K562 (cell line): ENCODE results near the gene MAD2L1BP. TPM values are rescaled to one million over a fixed set of nuclear protein-coding genes. Genes with fewer than 3 reads are reported as not detected.

Source experiments
- ARHGAP35 ChIP-seq: fragments of 450-650 bp; IDR thresholded peaks from 2 replicates; pipeline ENCODE4 v1.6.1; 2018; ENCODE audit not compliant: partially characterized antibody
- ATF4 ChIP-seq: fragments of 450-650 bp; formaldehyde crosslinking; IDR thresholded peaks from 2 replicates; pipeline ENCODE4 v1.4.0; 2022; ENCODE audit warnings: mild to moderate bottlenecking, moderate library complexity
- BRF1 ChIP-seq: IDR thresholded peaks from 3 replicates; pipeline ENCODE4 v1.6.1; 2011; ENCODE audit warnings: borderline replicate concordance, mild to moderate bottlenecking; ENCODE audit not compliant: insufficient read length; ENCODE audit errors: extremely low read depth
- CHD1 ChIP-seq: fragments of 200-600 bp; sonication (generic); IDR thresholded peaks from one replicate; pipeline ENCODE4 v1.6.1; 2012; ENCODE audit warnings: mild to moderate bottlenecking, moderate library complexity, low read length, inconsistent platforms
- HMGN3 ChIP-seq: IDR thresholded peaks from 2 replicates; pipeline ENCODE4 v1.6.1; 2011; ENCODE audit warnings: borderline replicate concordance, low read depth, mild to moderate bottlenecking, mixed read lengths, low read length; ENCODE audit not compliant: insufficient read length; ENCODE audit errors: extremely low read depth
- PCBP2 ChIP-seq: fragments of 200-400 bp; formaldehyde crosslinking; IDR thresholded peaks from 2 replicates; pipeline ENCODE4 v1.6.1; 2018; ENCODE audit warnings: low read length, low read depth, mild to moderate bottlenecking, moderate library complexity; ENCODE audit not compliant: poor library complexity, severe bottlenecking
- POLR2A ChIP-seq: fragments of 450-650 bp; conservative IDR thresholded peaks from 2 replicates; pipeline ENCODE4 v1.6.1; 2016
- POU5F1 ChIP-seq: fragments of 150-350 bp; IDR thresholded peaks from 2 replicates; pipeline ENCODE4 v1.6.1; 2014; ENCODE audit warnings: borderline replicate concordance, low read length, low read depth, mild to moderate bottlenecking; ENCODE audit not compliant: partially characterized antibody
- RBFOX2 ChIP-seq: fragments of 200-400 bp; formaldehyde crosslinking; IDR thresholded peaks from 2 replicates; pipeline ENCODE4 v1.6.1; 2017; ENCODE audit warnings: low read depth, mild to moderate bottlenecking, low read length, moderate library complexity
- SNRNP70 ChIP-seq: fragments of 200-400 bp; formaldehyde crosslinking; optimal IDR thresholded peaks from 2 replicates; pipeline ENCODE3; 2017; ENCODE audit warnings: low read depth, low read length
- ZNF518B ChIP-seq: fragments of 250-450 bp; sonication (Bioruptor Pico); IDR thresholded peaks from 2 replicates; pipeline ENCODE4 v1.5.0; 2021; ENCODE audit warnings: mild to moderate bottlenecking, moderate library complexity
- ZNF57 ChIP-seq: fragments of 450-650 bp; formaldehyde crosslinking; IDR thresholded peaks from 2 replicates; pipeline ENCODE4 v1.4.0; 2020; ENCODE audit warnings: mild to moderate bottlenecking, moderate library complexity
- polyA plus RNA-seq, 8 experiments: library from polyadenylated mRNA; depleted of rRNA in 4 of 8; stranded (reverse) in 5 of 8; unstranded in 3 of 8; fragments of >200 nt; fragmentation: Nextera tagmentation in 2 of 8; fragmentation: Illumina TruSeq in 1 of 8; extraction: Ambion mirVana in 2 of 8; extraction: Trizol in 1 of 8; gene quantifications; 2 replicates each; pipeline versions ENCODE4 v1.2.1 to v1.2.3, GENCODE V29; 2011 to 2014; ENCODE audit warnings: inconsistent platforms in 1 of 8, missing spikeins in 1 of 8
- total RNA-seq, 7 experiments: library from RNA; depleted of rRNA in 6 of 7; stranded (reverse); fragments of >200 nt in 6 of 7; fragmentation: Illumina TruSeq in 2 of 7; extraction: Trizol in 2 of 7; gene quantifications; 2 replicates each; pipeline versions ENCODE4 v1.2.1 to v1.2.3, GENCODE V29; 2011 to 2021; ENCODE audit warnings: low replicate concordance in 1 of 7
- TF ChIP-seq, protein P1 (sequence below): sonication (generic); formaldehyde crosslinking; IDR thresholded peaks from 2 replicates; pipeline ENCODE4 v1.8.0; 2022; ENCODE audit warnings: mild to moderate bottlenecking, missing genetic modification reagents
- TF ChIP-seq, protein P2 (sequence below): sonication (generic); IDR thresholded peaks from 2 replicates; pipeline ENCODE4 v1.6.1; 2016
- TF ChIP-seq, protein P3 (sequence below): fragments of 250-450 bp; sonication (Bioruptor Pico); IDR thresholded peaks from 2 replicates; pipeline ENCODE4 v1.4.0; 2020; ENCODE audit warnings: mild to moderate bottlenecking

Gene MAD2L1BP
- total and polyA plus RNA-seq, 9 of the 15 experiments (the other 6 are each of a cell fraction or from before 2014, with no cell fraction given), result 69.7 to 321 (median 111) TPM

GRCh38 chr6:43629505-43630300 is 5.9 kb upstream of the MAD2L1BP start (continued):
- TF ChIP-seq ZNF518B (no peak), ZNF57 (CRISPR knock-in tag) (no peak), HMGN3 (peak; percentile 51), ATF4 (peak; percentile 31), RBFOX2 (peak; percentile 85), BRF1 (no peak), ARHGAP35 (no peak), POLR2A (peak; percentile 97), POU5F1 (no peak), PCBP2 (no peak), CHD1 (peak; percentile 99), SNRNP70 (peak; percentile 64)
- TF ChIP-seq, protein P1, sequence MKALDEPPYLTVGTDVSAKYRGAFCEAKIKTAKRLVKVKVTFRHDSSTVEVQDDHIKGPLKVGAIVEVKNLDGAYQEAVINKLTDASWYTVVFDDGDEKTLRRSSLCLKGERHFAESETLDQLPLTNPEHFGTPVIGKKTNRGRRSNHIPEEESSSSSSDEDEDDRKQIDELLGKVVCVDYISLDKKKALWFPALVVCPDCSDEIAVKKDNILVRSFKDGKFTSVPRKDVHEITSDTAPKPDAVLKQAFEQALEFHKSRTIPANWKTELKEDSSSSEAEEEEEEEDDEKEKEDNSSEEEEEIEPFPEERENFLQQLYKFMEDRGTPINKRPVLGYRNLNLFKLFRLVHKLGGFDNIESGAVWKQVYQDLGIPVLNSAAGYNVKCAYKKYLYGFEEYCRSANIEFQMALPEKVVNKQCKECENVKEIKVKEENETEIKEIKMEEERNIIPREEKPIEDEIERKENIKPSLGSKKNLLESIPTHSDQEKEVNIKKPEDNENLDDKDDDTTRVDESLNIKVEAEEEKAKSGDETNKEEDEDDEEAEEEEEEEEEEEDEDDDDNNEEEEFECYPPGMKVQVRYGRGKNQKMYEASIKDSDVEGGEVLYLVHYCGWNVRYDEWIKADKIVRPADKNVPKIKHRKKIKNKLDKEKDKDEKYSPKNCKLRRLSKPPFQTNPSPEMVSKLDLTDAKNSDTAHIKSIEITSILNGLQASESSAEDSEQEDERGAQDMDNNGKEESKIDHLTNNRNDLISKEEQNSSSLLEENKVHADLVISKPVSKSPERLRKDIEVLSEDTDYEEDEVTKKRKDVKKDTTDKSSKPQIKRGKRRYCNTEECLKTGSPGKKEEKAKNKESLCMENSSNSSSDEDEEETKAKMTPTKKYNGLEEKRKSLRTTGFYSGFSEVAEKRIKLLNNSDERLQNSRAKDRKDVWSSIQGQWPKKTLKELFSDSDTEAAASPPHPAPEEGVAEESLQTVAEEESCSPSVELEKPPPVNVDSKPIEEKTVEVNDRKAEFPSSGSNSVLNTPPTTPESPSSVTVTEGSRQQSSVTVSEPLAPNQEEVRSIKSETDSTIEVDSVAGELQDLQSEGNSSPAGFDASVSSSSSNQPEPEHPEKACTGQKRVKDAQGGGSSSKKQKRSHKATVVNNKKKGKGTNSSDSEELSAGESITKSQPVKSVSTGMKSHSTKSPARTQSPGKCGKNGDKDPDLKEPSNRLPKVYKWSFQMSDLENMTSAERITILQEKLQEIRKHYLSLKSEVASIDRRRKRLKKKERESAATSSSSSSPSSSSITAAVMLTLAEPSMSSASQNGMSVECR (CRISPR knock-in tag), result peak; percentile 18; the same call in 1 of the 2 replicates
- TF ChIP-seq, protein P2, sequence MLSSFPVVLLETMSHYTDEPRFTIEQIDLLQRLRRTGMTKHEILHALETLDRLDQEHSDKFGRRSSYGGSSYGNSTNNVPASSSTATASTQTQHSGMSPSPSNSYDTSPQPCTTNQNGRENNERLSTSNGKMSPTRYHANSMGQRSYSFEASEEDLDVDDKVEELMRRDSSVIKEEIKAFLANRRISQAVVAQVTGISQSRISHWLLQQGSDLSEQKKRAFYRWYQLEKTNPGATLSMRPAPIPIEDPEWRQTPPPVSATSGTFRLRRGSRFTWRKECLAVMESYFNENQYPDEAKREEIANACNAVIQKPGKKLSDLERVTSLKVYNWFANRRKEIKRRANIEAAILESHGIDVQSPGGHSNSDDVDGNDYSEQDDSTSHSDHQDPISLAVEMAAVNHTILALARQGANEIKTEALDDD, result no peak
- TF ChIP-seq, protein P3, sequence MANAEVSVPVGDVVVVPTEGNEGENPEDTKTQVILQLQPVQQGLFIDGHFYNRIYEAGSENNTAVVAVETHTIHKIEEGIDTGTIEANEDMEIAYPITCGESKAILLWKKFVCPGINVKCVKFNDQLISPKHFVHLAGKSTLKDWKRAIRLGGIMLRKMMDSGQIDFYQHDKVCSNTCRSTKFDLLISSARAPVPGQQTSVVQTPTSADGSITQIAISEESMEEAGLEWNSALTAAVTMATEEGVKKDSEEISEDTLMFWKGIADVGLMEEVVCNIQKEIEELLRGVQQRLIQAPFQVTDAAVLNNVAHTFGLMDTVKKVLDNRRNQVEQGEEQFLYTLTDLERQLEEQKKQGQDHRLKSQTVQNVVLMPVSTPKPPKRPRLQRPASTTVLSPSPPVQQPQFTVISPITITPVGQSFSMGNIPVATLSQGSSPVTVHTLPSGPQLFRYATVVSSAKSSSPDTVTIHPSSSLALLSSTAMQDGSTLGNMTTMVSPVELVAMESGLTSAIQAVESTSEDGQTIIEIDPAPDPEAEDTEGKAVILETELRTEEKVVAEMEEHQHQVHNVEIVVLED (CRISPR knock-in tag), result no peak
